Activated CD4-positive, alpha-beta T cell treated with anti-CD3 and anti-CD28 coated beads, Interleukin-2, Interleukin-6, amounts not matched to agents 100 ng/mL and 50 ng/mL, durations not matched to agents 16 hours and 8 hours (primary cell): ENCODE measurements around the gene GAS2.
"Not testable (repeated sequence)": the region's sequence is repeated elsewhere in the genome, so short reads cannot be mapped to it uniquely, and the experiment has no call there.

Source experiments
- DNase-seq: peaks from one replicate; pipeline ENCODE4 v3.0.0-alpha.2; 2020

Gene GAS2

DNA sequence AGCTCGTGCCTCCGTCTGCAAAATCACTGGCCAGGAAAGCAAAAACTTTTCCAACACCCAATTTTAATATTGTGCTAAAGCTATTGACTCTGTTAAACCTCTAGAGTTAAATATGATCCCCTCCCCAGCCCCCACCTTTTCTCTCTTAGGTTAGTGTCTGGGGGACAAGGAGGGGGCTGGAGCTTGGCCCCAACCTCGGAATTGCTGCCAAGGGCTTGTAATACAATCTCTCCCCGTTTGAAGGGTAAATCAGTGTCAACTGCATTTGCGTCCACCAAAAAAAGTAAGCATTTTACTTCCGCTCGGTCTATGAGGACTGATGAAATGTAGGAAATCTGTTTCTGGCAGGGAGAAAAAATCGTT is at the start of gene GAS2:
GAS2 (plus strand) TSS at position 287 of the 363 bp plus-strand sequence. CDS start 8,259 bp downstream, outside the sequence.
- no peak for DNase-seq

GRCh38 chr11:22617868-22618267 is 48.5 kb upstream of the GAS2 start:
- no peak for DNase-seq

DNA sequence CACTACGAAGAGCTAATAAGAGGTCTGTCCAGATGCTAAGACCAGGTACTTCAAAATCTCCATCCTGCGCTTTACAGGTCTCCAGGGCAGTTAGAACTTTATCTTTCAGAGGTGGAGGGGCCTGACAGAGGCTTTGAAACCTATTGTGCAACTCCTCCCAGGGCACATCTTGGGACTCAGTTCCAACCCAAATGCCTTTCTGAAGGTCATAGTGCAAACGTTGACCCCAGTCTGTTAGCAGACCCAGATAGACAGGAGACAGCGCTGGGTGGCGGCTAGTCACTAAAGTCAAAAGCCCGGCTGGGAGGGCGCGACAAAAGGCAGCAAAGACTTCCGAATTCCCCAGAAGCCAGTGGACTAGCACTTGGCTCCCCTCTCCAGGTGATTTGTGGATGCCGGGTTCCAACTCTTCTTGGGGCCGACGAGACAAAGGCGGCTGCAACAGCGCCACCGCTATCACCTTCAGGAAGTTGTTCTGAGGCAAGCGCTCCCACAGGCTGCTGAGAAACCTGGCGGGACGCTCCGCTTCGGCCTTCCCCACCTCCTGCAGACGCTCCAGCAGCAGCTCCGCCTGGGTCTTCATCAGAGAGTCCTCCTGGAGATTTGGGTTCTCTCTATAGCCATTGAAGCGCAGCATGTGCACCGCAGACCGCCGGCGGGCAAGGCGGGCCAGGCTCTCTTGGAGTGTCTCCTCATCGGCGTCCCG is 41.5 kb upstream of the GAS2 start:
- peak; percentile 73 for DNase-seq

DNA sequence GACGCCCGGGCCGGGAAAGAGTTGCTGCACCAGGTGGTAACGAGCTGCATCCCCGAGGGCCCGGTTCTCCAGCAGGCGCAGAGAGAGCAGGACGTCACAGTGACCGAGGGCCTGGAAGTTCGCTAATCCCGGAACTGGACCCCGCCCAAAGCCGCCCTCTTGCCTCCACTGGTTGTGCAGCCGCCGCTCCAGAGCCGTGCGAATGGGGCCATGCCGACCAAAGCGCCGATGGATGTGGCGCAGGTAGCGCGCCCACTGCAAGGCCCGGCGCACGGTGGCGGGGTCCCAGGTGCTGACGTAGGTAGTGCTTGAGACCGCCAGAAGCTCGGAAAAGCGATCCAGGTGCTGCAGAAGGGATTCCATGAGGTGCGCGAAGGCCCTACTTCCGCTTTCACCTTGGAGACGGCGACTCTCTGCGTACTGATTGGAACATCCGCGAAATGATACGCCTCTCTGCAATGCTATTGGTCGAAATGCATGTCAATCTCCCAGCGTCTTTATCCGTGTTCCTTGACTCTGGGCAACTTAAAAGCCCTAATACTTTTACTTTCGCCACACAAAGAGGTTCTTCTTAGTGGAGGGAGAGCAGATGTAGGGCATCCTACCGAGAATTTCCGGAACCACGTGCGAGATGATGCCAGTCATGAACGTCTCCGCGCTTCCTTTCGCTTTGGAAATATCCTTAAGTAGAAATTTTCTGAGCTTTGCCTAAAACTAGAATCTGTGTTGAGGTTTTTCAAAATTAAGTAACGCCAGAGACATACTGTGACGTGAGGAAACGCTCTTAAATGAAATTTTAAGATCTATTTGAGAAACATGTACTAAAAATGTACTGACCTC is 40.7 kb upstream of the GAS2 start, which contains the start of gene FANCF:
FANCF (minus strand) TSS at position 376 of the 840 bp plus-strand sequence; CDS start at position 363, 13 bp downstream.
- DNase-seq = peak; percentile 96

- no peak for DNase-seq
Measured at GRCh38 chr11:22626573-22627239, 39.7 kb upstream of the GAS2 start.

DNA sequence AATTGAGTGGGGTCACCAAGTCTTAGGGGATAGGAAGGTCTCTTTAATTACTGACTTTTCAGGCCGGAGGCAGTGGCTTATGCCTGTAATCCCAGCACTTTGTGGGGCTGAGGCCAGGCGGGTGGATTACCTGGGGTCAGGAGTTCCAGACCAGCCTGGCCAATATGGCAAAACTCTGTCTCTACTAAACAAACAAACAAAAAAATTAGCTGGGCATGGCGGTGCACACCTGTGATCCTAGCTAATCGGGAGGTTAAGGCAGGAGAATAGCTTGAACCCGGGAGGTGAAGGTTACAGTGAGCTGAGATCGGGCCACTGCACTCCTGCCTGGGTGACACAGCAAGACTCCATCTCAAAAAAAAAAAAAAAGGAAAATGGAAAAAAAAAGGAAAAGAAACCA is 39.0 kb upstream of the GAS2 start:
- DNase-seq = no peak

DNA sequence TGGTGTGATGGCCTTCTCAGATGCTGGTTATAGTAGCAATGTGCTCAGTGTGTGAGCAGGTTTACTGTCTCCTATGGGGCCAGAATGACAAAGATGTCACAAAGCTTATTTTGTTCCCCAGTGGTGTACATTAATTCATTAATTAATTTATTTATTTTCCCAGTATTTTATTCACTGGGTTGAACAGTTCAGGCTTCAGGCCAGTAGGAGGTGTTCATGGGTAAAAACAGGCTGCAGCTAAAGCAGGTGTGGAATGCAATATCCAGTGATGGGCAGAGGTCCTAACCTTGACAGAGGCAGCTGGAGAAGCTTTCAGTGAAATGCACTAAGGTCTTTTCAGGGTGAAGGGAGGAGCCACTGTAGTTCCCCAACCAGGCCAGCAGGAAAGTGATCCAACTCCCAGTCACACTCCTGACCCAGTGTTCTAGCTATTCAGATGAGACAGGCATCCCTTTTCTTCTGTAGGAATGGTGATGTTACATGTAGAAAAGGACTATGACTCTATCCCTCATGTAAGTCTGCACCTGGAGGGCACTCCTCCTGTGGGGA is 33.0 kb upstream of the GAS2 start:
- DNase-seq = no peak

- DNase-seq = no peak
Measured at GRCh38 chr11:22634897-22635629, 31.3 kb upstream of the GAS2 start.

DNA sequence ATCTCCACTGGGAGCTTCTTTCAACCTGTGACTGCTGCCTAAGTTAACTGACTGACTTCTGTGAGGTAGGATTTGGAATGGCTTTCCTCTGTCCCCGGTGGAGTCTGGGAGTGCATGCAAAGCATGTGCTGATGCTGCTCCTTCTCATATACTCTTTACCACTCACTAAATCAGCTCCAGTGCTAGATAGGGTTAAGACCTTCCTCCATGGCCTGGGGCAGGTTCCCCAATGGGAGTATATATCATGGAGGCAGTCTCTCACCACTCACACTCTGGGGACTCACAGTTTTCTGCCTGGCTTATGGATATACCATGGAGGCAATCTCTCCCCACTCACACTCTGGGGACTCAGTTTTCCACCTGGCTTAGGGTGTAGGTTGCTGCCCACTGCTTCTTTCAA is 30.7 kb upstream of the GAS2 start:
- DNase-seq = no peak

GRCh38 chr11:22640862-22641261 is 25.5 kb upstream of the GAS2 start:
- no peak for DNase-seq

GRCh38 chr11:22641559-22641958 is 24.9 kb upstream of the GAS2 start:
- DNase-seq = no peak

- DNase-seq = not testable (repeated sequence)
Measured at GRCh38 chr11:22652346-22652745, 14.1 kb upstream of the GAS2 start.

DNA sequence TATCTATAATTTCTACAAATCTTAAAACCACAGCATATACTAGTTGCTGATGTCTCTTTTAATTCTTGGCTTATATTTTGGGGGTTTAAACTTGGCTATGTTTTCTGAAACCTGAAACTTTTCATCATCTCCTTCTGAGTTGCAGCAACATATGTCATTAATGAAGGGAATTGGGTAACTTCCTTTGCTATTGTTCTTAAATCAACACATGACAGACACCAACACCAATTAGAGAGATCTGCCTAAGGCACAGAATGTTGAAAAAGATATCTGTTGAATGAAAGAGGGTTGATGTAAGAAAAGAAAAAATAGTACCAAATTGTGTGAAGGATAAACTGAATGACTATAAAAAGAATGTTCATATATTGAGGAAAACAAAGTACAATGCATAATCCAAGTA is 10.3 kb upstream of the GAS2 start:
- DNase-seq = no peak

GRCh38 chr11:22657101-22657694 is 9.2 kb upstream of the GAS2 start:
- DNase-seq = no peak

GRCh38 chr11:22659783-22660182 is 6.6 kb upstream of the GAS2 start:
- no peak for DNase-seq

- no peak for DNase-seq
Measured at GRCh38 chr11:22666688-22667439, 453 bp downstream of the GAS2 start.

GRCh38 chr11:22668005-22668796 is 1.8 kb downstream of the GAS2 start:
- DNase-seq = no peak

GRCh38 chr11:22669368-22669767 is 3.0 kb downstream of the GAS2 start:
- no peak for DNase-seq

DNA sequence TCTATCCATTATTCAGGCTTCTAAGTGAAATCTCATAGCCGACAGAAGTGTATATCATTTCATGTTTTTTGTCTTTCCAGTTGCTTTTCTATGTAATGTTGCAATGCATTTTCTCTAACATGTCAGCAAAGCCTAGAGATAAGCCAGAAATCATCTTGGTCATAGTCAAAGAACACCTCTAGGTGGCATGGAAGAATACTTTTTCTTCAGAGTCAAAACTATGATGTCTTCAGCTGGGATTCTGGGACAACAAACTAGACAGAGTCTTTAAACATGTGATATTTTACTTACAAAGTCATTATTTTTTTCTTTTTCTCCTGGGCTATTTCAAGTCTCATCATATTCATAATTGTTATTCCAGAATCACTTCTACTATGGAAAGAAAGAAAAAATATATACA is 4.4 kb downstream of the GAS2 start:
- DNase-seq = no peak

DNA sequence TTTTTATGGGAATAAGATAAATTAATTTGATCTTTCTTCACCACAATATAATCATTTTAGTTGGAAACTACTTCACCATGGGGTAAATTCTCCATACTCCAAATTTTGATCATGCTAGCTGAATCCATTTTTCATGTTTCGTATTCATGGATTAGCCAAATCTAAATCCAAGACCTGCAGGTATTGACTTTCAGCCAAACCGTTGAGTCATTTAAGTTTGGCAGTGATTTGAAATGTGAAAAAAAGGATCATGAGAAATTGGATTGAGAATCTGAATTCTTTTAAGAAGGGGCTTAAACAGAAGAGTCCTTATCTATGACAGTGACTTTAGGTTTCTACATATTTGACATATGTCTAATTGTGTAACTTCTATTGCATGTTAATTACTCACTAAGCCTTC is 5.3 kb downstream of the GAS2 start:
- no peak for DNase-seq
